ACHN (cell line): ENCODE data around the gene LRRC15.

Experiments
- DNase-seq: peaks from one replicate; pipeline ENCODE4 v3.0.0-alpha.2; 2015
- in situ Hi-C: cut with HindIII; loops from 2 replicates; pipeline ENCODE4 v1.10.0; 2017; ENCODE audit warnings: low sequenced_read_pairs, low pct_ligation_motif_present, low pct_unique_long_range_greater_than_20kb

The LRRC15 gene

DNA sequence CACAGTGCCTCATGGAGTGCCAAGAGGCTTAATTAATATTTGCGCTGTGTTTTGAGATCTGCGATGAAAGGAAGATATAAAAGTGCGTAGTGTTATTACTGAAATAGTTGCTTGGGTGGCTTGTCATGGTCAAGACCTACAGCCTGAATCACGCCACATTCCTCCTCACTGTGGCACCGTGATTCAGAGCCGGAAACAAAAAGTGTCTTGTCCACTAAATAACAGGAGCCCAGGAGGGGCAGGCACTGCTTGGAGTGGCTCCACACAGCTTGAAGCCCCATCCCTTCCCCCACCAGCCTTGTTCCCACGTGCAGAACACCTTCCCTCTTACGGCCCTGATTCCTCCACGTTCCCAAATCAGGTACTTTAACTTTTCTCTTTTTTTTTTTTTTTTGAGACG, 1.2 kb upstream of the LRRC15 start:
- in situ Hi-C loops = no loop called here
- DNase-seq = no peak

DNA sequence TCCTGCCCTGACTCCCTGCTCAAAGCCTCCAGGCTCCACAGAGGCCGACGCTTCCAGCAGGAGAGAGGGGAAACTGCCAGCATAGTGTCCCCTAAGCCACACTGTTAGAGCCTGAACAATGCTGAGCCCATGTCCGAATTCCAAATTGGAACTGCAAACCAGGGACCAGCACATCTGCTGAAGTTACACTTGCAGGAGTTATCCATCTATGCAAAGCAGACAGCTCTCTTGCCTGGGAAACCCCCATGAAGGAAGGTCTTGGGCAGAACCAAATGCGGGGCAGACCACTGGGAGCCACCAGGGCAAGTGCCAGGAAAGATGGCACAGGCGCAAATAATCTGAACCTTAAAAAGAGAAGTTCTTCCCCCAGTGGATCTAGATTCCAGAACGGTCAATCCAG, 625 bp downstream of the LRRC15 start:
- DNase-seq = no peak
- in situ Hi-C loops = no loop called here

DNA sequence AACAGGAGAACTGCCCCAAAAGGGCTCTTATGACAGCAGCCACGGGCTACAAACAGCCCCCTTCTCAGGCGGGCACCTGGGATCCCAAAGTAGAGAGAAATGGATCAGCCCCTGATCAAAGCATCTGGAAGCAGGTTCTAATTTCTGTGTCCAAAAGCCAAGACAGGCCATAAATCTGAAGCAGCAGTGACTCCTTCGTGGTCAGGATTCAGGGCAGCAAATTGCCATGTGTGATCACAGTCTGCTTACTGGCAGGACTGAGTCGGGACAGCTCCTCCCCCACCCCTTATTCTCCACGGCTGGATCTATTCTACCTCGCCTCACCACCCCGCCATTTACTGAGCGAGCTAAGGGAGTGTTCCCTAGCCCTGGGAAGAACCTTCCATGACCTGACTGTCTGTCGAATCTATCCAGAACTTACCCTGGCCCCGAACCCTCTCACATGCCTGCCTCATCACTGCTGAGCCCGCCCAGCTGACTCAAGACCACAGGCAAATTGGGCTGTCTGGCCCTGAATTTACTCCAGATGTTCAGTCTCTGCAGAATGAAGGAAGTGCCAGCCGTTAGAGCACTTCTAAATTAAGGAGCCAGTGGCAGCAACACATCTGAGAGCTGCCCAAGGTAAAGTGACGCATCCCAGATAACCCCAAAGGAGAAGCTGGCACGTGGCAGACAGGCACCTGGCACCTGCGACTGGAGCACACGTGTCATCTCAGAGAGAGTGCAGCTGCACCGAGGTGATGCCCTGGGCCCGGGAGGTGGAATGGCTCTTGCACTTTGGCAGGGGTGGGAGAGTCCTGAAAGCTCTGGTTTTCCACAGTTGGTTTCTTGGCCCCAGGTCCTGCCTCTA, 1.3 kb downstream of the LRRC15 start:
- in situ Hi-C loops = no loop called here
- no peak for DNase-seq

DNA sequence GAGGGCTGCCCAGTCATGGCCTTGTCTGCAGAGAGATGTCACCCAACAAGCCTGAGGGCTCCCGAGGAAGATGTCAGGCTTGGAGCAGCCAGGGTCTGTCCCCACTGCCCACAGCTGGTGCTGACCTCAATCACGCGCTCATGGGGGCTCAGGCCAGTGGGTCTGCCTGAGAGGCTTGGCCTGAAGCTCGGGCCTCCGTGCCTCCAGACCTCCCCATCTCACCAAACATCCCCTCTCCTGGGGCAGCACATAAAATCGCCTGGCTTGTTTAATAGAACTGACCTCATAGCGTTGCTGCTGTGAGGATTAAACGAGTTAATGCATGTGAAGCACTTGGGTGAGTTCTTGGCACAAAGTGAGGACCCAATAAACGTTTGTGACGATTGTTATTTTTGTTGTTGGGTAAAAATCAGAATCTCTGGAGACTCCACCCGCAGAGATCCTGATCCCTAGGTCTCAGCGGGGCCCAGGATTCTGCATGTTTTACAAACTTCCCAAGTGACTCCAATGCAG, 3.5 kb downstream of the LRRC15 start:
- DNase-seq = no peak
- in situ Hi-C loops = no loop called here

DNA sequence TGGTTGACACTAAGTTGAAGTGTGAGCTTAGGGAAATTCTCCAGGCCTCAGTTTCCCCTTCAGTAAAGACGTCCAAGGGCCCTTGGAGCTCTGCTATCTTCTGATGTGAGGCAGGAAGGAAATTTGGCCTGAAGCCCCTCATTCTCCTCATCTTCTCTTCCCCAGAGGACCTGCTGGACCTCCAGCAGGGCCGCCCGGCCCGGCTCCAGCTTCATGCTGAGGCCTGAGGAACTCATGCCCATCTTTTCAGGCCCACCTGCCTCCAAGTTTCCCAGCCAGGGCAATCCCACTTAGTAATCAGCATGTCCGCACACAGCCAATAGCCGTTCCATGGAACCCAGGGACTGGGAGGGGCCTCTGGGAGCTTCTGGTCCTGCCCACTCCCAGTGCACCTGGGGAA, 4.0 kb downstream of the LRRC15 start:
- in situ Hi-C loops = no loop called here
- no peak for DNase-seq

DNA sequence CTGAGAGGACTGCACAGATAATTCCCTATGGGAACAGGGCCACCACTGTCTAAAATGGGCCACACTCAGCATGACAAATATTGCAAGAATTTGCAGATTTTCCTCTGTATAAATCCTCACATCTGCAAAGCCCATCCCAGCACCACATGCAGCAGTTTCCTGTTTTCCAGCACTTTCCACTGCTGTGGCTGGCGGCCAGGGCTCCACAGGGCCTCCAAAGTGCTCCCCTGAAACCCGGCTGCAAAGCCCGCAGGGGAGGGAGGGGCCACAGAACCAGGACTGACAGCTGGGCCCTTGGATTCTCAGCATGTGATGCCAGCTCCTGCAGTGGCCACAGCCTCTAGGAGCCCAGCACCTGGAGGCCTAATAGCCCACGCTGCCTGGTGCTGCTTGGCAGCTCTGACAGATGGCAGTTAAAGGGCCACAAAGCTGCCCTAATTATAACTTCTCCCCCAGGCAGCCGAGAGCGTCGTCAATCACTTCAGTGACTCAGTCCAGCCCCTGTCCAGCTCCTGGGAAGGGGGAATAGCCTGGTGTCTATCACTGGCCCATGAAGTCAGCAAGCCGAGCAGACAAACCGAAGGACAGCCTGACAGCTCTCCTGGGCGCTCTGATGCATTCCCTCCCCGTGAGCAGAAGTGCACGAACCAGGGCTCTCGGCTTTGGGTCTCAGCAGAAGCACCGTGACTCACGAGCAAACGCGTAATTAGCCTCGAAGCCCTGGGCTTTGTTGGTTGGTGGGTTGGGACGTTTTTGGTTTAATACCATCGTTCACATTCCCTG, 4.7 kb downstream of the LRRC15 start:
- no peak for DNase-seq
- in situ Hi-C loops = no loop called here

DNA sequence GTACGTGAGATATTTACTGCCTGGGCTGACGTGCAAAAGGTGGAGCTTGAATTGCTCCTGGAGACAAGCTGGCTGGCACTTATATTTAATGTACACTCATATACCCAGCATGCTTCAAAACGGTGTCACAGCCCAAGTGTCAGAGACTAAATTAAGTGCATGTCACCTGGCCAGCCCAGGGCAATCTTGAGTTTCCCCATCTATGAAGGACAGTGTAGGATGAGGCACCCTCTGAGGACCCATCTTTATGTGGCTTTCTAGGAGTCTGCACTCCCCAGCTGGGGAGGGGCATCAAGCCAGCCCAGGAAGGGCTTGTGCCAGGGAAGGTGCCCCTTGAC, 5.3 kb downstream of the LRRC15 start:
- in situ Hi-C loops = no loop called here
- DNase-seq = no peak

DNA sequence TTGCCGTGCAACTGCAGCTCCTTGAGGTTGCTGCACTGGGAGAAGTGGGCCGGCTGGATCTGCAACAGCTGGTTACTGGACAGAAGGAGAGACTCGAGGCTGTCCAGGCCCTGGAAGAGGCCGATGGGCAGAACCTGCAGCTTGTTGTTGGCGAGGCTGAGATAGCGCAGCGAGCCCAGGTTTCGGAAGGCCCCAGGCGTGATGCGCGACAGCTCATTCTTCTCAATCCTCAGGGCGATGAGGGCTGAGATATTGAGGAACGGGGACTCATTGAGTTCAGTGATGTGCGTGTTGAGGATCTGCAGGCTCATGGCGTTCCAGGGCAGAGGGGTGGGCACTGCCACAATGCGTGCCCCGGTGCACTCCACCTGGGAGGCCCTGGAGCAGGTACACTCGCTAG, 9.0 kb downstream of the LRRC15 start:
- in situ Hi-C loops = no loop called here
- no peak for DNase-seq

DNA sequence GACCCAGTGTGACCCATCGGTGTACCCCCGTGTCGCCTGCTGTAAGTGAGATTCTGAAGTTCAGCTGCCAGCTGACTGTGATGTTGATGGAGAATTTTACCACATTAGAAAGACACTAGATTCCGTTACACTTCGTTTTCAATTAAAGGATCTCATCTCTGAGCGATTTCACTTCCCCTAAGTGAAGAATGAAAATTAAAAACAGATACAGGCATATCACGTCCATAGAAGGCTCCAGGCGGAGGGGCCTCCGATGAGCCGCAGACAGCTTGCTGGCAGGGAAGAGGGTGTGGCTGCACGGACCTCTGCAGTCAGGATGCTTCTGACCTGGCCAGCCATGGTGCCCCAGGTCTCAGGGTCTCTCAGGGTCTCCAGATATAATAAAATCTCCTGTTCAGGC, 11.9 kb downstream of the LRRC15 start:
- DNase-seq = no peak
- in situ Hi-C loops = no loop called here

DNA sequence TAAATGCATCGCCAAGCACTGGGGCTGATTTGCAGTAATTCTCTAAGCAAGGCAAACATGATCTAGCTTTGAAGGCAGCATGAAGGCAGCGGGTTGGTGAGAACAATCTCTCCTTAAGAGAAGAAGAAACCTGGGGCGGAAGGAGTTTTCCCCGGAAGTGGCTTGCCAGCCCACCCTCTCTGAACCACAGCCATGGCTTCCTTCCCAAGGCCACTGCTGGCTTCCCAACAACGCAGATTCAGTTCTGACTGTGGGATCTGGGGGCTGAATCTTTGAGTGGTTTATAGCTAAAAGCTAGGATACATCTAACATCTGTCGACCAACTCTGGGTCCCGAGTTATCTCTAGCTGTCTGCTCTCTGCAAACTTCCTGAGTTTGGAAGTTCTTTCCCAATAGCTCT, 14.2 kb downstream of the LRRC15 start:
- in situ Hi-C loops = no loop called here

DNA sequence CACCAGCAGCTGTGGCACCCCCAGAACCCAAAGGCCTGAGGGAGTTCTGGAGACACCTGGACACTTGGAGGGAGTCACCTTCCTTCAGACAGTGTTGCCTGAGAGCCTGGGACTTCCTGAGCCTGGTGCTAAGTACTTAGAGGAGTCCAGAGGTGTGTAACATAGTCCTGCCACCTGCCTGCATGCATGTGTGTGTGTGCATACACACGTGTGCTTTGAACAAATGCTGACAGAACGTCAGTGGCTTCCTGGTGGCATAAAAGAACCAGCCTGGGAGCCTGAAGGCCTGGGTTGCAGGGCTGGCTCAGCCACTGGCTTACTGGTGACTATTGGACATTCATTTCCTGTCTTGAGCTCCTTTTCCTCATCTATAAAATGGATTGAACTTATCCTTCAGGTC, 15.2 kb downstream of the LRRC15 start:
- in situ Hi-C loops = no loop called here

More for the DNA sequence above, 14.2 kb downstream of the LRRC15 start:
- DNase-seq = no peak

DNA sequence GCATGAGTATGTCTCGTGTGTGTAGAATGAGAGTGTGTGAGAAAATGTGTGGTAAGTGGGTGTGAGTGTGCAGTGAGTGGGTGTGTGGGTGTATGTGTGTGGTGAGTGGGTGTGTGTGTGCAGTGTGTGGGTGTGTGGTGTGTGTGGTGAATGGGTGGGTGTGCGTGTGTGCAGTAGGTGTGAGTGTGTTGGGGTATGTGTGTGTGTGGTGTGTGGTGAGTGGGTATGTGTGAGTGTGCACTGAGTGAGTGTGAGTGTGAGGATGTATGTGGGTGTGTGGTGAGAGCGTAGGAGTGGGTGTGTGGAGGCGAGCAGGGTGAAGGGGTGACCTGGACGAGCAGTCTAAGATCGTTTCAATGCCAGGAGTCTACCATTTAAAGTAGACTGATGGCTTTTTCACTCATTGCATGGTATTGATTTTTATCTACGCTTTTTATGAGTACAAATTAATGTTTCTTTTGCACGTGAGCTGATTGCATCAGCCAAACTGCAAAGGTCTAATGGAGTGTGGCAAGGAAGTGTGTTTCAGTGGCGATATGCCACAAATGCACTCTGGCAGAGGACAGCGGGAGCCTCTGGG, 16.8 kb downstream of the LRRC15 start:
- in situ Hi-C loops = no loop called here
- no peak for DNase-seq

More for the DNA sequence above, 15.2 kb downstream of the LRRC15 start:
- DNase-seq = no peak

DNA sequence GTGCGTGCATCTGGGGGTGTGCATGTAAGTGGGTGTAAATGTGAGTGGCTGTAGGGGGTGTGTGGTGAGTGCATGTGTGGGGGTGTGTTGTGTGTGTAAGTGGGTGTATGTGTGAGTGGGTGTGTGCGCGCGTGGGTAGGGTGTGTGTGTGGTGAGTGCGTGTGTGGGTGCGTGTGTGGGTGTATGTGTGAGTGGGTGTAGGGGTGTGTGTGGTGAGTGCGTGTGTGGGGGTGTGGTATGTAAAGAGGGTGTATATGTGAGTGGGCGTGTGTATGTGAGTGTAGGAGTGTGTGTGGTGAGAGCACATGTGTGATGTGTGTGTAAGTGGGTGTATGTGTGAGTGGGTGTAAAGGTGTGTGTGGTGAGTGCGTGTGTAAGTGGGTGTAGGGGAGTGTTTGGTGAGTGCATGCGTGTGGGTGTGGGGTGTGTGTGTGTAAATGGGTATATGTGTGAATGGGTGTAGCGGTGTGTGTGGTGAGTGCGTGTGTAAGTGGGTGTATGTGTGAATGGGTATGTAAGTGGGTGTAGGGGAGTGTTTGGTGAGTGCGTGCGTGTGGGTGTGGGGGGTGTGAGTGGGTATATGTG, 17.5 kb downstream of the LRRC15 start:
- in situ Hi-C loops = no loop called here
- DNase-seq = no peak

DNA sequence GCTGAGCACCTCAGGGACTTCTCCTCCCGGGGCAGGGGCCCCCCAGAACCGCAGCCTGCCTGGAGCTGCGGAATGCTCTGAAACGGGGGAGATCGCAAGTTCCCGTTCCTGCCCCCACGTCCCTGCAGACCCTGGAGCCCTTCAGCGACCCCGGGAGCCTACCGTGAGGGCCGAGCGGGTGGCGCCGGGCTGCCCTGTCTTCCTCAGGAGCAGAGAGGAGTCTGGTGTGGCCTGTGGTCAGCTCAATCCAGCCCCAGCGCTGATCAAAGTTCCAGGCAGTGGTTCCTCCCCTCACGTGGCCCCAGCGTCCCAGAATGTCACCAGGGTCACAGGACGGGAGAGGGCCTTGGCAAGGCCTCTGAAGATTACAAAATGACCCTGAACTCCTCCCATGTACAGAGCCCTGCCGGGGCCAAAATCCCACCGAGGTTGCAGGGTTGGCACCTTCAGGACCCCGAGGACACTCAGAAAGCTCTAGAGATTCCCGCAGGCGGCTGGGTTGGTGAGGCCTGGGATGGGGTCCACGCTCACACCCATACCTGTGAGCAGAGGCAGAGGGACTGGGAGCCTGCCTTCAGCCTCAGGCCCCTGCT, 18.4 kb downstream of the LRRC15 start, which contains the start of gene CPN2:
Gene CPN2, minus strand, starts transcription at position 249 of the 593 bp plus-strand sequence. CDS start 8,626 bp downstream, outside the sequence.
- DNase-seq = no peak
- in situ Hi-C loops = no loop called here

DNA sequence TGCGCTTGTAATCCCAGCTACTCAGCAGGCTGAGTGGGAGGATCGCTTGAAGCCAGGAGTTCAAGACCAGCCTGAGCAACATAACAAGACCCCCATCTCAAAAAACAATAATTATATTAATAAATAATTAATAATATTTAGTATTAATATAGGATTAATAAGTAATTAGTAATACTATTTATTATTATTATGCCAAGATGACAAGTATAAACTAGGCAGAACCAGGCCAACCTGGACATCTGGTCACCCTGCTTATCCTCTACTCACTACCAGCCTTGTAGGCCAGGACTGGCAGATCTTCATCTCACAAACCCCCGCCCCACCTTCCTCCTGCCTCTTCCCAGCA, 18.8 kb downstream of the LRRC15 start:
- no peak for DNase-seq
- in situ Hi-C loops = no loop called here

DNA sequence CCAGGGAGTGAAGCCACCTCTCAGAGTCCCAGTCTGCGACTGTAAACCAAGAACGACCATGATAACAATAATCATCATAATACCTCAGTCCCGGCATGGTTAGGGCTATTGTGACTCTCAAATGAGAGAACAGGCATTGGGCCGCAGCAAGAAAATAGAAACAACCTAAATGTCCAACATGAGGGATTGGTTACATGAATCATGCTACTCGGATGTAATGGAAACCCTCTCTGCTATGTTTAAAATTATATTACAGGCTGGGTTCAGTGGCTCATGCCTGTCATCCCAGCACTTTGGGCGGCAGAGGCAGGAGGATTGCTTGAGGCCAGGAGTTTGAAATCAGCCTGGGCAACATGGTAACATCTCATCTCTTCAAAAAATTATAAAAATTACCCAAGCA, 21.2 kb downstream of the LRRC15 start:
- in situ Hi-C loops = no loop called here
- DNase-seq = no peak

DNA sequence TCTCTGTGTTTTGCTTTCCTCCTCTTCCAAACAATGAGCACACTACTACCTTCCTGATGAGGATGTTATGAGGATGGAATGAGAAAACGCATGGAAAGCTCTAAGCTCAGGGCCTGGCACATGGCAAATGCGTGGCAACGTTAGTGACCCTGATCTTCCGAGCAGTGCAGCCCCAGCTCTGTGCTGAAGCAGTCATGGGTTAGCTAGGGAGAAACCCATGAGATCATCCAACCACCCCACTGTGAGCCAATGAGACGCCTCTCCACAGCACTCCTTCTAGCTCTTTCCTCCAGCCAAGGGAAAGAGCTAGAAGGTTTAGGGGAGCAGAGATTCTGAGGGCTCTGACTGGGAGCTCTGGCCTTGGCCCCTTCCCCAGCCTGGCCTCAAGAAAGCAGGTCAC, 22.9 kb downstream of the LRRC15 start:
- in situ Hi-C loops = no loop called here

DNA sequence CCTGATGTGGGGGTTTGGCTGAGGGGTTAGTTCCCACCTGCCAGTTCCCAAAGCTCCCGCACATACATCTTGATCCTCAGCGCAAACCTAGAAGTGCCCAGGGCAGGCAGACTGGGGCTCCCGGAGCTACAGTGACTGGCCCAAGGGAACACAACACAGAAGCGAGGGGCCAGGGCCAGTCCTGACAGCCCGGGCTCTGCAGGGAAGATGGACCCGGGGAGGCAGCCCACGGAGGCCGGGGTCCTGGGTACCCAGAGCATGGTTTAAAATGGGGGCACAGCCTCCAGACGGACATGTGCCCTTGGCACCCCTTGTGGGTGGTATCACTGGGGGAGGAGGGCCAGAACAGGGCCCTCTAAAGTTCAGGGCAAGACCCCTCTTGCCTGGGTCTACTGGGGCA, 23.5 kb downstream of the LRRC15 start:
- in situ Hi-C loops = no loop called here
- no peak for DNase-seq

More for the DNA sequence above, 22.9 kb downstream of the LRRC15 start:
- DNase-seq = no peak

DNA sequence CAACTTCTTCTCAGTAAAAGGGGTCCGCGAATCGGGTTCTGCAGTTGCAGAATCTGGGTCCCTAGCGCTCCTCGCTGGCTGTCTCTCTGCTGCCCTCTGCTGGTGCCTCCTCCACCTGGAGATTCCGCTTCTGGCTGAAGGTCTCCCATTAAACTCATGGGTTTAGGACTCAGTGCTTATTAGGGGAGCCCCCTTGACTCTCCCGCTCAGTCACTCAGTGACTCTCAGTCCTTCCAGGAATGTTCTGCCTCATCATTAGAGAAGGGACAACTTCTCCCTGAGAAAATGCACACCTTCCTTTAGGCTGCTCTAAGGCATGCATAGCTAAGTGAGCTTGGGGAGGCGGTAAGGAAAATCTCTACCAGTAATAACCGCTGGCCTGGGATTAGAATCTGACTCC, 25.5 kb downstream of the LRRC15 start:
- in situ Hi-C loops = no loop called here
- DNase-seq = peak; percentile 56
